ENCODE results near the gene CABLES1. TPM values are rescaled to one million over a fixed set of nuclear protein-coding genes. Genes with fewer than 3 reads are reported as not detected.
"Not testable (repeated sequence)": the region's sequence is repeated elsewhere in the genome, so short reads cannot be mapped to it uniquely, and the experiment has no call there.

The CABLES1 gene
- total RNA-seq, 1 experiment from 2014 or later = 6.2 TPM

DNA sequence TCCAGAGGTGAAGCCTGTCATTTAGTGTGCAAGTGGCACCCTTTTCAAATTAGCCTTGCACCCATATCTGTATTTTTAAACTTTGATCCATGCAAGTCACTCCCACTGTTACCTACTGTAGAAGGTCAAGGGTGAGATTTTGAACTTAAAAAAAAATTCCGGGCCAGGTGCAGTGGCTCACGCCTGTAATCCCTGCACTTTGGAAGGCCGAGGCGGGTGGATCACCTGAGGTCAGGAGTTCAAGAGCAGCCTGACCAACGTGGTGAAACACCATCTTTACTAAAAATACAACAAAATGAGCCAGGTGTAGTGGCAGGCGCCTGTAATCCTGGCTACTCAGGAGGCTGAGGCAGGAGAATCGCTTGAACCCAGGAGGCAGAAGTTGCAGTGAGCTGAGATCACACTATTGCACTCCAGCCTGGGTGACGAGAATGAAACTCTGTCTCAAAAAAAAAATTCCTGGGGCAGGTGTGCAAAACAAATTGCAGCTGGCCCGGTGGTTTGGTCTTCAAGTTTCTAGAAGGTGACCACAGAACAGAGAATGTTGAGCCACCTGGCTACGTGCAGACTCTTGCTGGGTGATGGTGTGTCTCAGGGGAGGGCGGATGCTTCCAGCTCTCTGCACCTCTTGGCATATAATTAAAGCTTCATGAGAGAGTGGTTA is 106.7 kb downstream of the CABLES1 start:
- DNase-seq (ENCODE audit: low read depth) = not testable (repeated sequence)

DNA sequence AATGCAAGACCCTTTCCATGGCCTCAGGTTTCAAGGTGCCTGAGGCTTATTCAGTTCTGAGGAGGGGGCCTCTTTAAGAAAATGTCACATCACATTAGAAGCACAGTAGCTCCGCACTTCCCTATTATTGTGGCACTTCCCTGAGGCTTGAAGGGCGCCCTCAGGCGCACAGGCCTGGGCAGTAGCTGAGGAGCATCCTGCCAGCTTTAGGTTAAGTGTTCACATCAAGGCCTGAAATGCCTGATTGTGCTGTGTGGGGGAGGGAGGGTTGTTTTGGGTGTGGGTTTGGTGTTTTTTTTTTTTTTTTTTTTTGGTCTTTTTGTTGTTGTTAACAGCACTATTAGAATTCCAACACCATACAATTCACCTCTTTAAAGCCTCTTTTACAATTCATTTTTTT is 107.9 kb downstream of the CABLES1 start:
- no peak for DNase-seq (ENCODE audit: low read depth)

DNA sequence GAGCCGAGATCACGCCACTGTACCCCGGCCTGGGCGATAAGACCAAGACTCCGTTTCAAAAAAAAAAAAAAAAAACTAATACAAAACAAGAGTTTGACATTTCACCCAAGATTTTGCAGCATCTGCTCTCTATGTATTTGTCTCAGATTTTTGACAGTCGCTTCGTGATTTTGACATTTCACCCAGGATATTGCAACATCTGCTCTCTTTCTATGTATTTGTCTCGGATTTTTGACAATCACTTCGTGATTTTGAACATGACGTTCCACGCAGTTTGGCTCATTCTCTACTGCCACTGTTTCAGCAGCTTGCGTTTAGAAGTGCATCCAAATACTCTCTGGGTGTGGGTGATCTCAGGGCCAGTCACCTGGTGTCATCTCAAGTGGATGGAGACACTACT is 108.5 kb downstream of the CABLES1 start:
- DNase-seq (ENCODE audit: low read depth) = no peak

DNA sequence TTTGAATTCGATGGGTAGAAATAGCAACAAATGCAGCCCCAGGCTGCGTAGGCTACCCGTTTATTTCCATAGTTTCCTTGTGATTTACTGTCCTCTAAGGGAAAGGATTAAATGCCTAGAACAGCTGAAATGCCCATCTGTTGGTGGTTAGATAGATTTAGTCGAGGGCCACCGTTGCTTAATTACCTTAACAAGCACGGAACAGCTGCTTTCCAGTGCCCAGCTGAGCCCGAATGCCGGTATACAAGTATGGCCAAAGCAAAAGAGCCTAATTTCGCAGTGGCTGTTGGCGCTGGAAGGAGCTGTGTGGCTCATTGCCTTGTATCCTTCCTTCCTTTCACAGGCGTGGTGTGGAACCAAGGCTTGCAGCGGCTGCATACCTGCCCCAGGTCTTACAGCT is 109.1 kb downstream of the CABLES1 start:
- DNase-seq (ENCODE audit: low read depth) = no peak

DNA sequence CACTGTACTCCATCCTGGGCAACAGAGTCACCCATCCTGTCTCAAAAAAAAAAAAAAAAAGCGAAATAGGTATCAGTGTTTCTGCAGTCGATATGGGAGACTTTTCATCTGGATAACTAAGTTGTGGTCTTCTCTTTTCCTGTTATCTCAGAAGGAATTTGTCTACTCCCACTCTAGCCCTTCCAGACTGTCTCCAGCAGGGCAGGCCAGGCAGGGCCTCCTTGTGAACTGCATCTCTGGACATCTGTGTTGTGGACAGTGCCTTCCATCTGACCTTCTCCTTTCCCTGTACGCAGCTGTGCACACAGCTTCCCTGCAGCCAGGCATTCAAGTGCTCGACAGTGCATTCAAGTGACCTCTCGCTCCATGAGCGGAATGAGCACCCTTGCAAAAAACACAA is 110.2 kb downstream of the CABLES1 start:
- no peak for DNase-seq (ENCODE audit: low read depth)

DNA sequence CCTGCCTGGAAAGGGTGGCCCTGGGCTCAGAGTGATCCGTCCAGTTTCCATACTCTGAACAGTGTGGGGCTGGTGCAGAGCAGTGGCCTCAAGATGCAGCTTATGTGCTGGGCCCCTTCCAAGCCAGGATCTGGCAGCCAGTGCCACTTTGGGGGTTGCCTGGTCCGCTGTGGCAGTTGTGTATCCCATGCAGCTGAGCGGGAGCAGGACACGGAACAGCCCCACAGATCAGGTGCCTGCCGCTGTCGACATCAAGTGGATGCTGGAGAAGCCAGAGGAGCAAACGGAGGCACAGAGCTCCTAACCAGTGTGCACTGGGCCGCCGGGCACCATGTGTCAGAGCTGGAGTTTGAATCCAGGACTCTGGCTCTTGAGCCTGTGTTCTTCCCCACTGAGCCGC is 112.0 kb downstream of the CABLES1 start:
- DNase-seq (ENCODE audit: low read depth) = no peak

DNA sequence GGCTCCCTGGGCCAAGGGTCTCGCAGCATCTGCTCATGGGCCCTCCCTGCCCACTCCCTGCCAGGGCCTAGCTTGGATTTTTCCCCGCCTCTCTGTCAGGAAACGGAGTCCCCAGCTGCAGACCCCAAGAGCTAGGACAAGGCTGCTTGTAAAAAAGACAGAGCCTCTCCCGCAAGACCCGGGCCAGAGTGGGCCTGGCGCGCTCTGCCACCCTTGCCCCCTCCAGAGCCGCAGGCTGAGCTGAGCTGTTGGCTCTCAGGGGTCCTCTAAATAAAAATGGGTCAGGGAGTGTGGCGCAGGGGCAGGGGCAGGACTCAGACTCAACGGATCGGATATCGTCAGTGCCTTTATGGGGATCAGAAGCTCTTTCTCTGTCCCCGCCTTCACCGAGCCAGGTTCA is 112.6 kb downstream of the CABLES1 start:
- no peak for DNase-seq (ENCODE audit: low read depth)

DNA sequence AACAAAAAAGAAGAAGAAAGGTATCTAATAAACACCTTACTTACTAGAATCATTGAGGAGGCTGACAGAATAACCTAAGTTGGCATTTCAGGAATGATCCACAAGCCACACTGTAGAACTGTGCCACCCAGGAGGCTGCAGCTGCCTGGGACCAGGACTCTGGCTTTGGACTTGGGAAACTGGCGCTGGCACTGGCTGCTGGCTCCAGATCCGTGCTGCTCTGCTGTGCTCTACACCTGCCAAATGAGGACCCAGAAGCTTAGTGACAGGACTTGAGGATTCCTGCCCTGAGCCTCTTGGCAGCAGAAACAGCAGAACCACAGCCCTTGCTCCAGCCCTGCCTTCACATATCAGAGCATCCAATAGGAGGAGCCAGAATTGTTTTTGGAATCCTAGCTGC is 113.5 kb downstream of the CABLES1 start:
- DNase-seq (ENCODE audit: low read depth) = no peak

DNA sequence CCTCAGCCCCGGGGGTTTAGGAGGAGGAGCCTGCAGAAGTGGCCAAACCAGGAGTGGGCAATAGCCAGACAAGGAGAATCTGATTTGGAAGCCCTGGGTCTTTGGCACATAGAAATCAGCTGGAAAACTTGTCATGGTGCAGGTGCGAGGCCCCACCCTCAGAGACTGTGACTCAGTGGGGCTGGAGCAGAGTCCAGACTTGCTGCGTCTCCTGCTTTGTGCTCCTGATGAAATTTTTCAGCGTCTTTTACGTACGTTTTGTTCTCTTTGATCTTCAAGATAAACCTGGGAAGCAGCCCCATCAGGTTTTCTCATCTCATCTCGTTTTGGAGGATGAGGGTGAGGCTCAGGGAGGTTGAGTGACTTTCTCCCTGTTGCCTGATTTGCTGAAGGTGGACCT is 114.1 kb downstream of the CABLES1 start:
- no peak for DNase-seq (ENCODE audit: low read depth)

DNA sequence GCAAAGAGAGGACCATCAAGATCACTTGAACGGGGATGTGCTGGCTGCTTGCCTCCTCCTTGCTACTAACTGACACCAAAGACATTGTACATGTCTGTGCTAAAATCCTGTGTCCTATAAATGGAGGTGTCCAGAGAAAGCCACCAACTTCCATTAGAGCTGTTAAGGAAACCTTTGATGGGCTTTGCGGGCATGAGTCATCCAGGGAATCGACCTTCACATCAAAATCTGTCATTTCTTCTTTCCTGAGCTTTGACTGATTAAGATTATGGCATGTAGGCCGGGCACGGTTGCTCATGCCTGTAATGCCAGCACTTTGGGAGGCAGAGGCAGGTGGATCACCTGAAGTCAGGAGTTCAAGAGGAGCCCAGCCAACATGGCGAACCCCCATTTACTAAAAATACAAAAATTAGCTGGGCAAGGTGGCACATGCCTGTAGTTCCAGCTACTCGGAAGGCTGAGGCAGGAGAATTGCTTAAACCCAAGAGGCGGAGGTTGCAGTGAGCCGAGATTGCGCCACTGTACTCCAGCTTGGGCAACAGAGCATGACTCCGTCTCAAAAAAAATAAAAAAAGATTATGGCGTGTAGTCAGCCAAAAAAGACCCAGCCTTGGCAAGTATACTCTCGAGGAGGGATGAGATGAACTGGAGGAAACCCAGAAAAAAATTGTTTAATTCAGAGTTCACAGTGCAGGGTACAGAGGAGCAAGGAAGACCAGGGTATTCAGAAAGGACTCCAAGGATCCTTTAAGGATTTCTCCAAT is 115.8 kb downstream of the CABLES1 start:
- DNase-seq (ENCODE audit: low read depth) = no peak

DNA sequence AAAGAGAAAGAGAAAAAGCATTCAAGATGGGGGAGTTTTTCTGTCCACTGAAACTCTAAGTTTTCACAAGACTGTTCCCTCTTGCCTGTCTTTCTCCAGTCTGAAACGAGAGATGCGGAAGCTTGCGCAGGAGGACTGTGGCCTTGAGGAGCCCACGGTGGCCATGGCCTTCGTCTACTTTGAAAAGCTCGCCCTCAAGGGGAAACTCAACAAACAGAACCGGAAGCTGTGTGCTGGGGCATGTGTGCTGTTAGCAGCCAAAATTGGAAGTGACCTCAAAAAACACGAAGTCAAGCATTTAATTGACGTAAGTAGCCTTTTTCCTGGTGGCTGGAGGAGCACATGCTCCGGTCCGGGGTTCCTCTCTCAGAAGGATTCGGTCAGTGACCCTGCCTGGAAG is 118.3 kb downstream of the CABLES1 start:
- DNase-seq (ENCODE audit: low read depth) = no peak

DNA sequence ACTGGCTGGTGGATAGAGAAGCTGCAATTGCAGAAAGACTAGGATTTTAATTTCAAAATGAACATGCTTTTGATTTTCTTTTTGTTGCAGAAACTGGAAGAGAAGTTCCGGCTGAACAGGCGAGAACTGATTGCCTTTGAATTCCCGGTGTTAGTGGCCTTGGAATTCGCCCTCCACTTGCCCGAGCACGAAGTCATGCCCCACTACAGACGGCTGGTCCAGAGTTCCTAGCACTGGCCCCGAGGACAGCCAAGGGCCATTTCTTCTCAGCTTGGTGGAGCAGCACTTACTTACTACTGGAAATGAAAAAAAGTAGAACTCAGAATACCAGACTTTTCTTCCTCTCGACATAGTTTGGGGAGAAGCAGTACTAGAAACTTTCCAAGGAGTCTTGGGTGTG is 121.9 kb downstream of the CABLES1 start:
- DNase-seq (ENCODE audit: low read depth) = no peak

DNA sequence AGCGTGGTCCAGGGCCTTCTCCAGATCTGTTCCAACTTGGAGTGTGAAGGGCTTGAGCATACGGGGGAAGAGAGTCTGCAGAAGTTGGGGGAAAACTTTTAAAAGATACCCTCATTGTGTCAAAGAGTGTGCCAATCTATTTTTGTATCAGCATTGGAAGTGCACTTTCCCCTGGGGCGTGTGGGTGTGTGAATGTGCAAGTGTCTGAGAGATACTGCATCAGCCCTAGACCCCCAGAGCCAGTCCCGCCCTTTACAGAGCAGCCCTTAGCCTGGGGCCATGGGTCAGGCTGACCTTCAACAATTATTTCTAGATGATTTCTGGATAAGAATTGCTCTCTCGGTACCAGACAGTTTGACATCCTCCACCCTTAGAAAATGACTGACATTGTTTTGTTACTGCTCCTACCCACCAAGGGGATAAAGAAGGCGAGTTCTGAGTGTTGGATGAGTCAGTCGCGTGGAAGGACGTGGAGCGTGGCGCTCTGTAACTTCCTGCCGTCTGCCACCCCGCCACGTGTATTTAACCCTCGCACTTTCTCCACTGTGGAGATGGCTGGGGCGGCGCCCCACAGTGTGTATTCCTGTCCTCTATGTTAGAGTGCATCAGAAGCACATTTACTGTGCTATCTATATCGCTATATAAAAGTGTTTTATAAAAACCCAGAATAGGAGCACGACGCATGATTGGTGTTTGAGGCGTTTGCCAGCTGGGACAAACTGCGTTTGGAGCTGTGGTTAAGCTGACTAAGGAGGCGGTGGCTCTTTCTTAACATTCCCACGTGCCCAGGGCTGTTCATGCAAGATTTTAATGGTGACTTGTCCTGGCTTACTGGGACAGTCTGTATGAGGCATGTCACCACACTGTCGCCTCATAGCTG is 122.6 kb downstream of the CABLES1 start:
- peak; percentile 23 for DNase-seq (ENCODE audit: low read depth)

DNA sequence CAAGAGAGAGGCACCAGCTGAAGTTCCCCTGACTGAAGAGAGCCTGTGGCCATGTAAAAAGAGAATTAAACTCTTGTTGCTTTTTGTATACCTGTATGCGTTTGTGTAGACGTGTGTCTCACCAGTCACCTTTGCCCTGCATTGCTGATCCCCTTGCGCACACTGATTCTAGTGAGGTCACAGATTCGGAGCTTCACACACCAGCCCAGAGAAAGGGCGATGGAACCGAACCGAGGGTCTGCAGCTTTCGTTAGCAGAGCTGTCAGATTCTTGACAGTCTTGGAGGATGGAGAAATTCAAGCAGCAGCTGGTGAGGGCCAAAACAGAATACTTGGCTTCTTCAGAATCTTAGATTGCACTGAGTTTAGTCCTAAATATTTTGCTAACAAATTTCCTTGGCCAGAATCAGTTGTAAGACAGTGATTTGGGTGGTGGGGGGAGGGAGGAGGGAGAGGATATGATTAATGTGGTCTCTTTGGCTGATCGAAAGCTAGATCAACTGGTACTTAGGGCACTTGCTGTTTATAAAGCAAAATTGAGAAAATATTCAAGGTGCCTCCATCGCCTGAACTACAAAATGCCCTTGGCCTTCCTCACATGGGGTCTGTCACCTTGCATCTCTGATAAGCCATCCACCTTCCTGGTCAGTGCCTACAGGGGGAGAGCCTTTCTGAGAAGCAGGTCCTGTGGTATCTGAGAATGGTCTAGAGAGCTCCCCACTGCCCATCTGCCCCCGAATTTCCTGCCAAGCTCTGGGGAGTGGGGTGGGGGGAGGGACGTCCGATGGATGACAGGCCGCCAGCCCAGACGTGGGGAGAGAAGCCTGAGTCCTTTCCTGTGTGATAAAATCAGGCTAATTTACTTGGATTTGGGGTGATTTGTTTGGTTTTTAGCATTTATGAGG is 123.5 kb downstream of the CABLES1 start:
- DNase-seq (ENCODE audit: low read depth) = no peak

DNA sequence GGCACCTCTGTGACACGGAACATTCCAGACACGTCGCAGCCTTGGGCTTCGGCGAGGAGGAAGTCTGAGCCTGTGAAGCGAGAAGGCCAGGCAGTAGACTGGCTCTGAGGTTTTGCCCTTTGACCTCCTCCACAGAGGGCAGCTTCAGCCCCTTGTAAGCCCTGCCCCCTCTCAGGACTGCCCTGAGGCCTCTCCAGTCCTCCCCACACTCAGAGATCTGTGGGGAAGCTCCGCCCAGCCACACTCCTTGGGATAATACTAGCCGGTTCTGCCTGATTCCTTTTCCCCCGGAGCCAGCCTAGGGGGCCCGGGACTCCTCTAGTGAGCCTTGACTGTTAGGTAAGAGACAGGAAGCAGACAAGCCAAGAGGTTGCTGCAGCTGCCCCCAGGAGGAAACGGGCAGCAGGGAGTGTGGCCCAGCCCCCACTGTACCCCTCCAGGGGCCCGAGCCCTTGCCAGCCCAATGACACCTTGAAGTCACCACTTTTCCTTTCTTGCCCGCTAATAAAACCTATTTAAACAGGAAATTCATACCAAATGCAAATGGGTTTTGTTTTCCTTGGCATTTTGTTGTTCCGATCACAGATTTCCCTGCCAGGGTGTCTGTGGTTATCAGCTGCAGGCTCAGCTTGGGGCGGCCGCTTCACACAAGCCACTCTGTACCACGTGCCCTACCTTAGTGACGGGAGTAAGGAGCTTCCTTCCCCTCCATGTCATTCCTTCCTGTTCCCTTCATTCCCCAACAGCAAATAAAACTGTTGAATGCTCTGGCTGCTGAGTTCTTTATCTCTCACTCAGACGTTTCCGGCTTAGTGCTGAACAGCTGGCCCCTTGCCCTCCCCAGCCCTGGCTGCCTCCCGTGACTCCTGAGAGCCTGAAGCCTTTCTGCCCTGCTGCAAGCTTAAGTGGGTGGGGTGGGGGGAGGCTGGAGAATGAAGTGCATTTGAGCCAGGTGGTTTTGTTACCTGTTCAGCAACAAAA is 124.7 kb downstream of the CABLES1 start:
- DNase-seq (ENCODE audit: low read depth) = peak; percentile 82

DNA sequence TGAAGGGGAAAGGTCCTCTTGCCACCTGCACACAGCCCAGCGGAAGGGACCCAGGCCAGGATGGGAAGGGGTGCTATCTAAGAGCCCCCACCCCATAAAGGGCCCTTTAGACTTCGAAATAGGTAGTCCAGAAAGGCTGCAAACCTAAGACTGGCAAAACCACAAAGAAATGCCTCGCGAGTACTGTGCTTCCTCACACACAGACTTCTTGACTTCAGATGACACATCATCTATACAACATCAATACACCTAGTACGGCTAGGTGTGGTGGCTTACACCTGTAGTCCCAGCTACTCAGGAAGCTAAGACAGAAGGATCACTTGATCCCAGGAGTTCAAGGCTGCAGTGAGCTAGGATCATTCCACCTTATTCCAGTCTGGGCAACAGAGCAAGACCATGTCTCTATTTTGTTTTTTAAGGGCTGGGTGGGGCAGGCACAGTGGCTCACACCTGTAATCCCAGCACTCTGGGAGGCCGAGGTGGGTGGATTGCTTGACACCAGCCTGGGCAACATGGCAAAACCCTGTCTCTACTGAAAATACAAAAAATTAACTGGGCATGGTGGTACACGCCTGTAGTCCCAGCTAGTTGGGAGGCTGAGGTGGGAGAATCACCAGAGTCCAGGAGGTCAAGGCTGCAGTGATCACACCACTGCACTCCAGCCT is 125.8 kb downstream of the CABLES1 start:
- DNase-seq (ENCODE audit: low read depth) = no peak

DNA sequence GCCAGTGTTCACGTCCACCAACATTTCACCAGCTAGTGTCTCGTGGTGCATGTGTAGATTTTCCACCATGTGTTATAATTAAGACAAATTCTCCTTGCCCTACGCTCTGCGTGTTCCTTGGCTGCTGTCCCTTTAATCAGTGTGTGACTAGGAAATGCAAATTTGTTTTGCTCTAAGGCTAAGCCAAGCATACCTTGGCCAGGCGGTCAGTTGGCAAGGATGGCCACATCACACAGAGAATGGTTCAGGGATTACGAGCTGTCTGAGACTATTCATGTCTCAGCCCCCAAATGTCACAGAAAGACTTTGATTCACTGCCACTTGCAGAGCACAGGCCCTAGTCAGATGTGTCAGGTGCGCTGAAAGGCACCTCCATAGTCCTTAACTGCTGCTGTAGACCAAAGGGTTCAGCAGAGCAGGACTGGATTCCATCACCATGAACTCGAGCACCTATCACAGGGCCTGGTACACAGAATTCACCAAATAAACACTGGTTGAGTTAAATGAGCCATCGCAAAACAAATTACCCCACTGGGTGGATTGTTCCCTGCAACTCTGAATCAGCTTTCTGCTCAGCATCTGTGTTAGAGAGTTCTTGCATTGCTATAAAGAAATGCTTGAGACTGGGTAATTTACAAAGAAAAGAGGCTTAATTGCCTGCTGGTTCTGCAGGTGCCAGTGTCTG is 128.4 kb downstream of the CABLES1 start:
- DNase-seq (ENCODE audit: low read depth) = no peak

DNA sequence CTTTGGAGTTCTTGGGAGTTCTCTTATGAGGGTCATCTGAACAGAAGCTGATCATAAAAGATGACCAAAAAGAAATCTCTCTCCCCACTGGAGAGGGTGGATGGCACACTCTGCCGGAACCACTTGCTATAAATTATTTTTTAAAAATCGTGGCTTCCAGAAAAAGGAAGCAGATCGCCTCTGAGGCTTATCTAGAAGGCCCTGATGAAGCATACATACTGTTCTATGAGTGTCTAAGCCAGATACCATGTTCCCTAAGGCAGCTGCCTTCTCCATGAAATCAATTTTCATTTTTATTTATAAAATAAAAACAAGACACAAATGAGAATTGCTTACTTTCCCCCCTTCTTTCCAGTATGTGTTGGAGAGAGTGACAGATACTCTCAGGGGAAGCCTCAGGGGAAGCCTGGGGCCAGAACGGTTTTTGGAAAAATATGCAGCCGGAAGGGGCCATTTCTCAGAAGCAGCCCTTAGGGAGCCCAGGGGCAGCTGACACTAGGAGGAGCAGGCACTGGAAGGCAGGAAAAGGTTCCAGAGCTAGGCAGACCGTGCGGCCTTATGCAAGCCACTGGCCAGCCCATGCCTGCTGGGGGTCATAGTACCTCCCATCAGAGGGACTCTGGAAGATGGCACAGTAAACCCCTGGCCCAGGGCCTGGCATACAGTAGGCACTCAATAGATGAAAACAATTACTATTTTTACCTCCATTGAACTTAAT is 130.6 kb downstream of the CABLES1 start:
- no peak for DNase-seq (ENCODE audit: low read depth)

All from Daoy (cell line).